ENCODE data around the gene SIPA1L3. TPM values are rescaled to one million over a fixed set of nuclear protein-coding genes. Genes with fewer than 3 reads are reported as not detected.

The SIPA1L3 gene
- total RNA-seq, 1 experiment from 2014 or later, result 66.3 TPM

DNA sequence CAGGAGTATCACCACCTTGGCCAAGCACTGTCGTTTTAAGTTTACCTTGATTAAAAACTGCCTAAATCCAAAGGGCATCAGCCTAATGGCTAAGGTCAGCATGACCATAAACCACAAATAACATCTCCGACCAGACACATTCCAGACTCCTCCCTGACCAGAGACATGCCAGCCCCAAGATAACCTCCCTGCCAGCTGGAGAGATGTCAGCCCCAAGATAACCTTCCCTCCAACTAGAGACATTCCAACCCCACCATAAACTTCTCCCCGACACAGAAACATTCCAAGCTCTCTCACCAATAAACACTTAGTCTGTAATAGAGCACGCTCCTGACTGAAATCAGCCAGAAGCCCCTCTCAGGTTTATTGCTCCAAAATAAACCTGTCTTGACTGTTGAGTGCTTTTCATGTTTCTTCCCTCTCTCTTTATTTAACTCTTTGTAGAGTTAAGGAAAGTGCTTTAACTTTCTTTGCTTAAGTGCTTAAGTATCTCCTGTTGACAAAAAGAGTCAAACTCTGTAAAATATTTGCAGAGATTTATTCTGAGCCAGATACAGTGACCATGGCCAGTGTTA lies 37.2 kb upstream of the SIPA1L3 start:
- TF ChIP-seq TCF7L2 (IDR thresholded peaks at IDR 0.05; ENCODE audit: low read depth, low read length), result no peak
- TF ChIP-seq, protein P1, sequence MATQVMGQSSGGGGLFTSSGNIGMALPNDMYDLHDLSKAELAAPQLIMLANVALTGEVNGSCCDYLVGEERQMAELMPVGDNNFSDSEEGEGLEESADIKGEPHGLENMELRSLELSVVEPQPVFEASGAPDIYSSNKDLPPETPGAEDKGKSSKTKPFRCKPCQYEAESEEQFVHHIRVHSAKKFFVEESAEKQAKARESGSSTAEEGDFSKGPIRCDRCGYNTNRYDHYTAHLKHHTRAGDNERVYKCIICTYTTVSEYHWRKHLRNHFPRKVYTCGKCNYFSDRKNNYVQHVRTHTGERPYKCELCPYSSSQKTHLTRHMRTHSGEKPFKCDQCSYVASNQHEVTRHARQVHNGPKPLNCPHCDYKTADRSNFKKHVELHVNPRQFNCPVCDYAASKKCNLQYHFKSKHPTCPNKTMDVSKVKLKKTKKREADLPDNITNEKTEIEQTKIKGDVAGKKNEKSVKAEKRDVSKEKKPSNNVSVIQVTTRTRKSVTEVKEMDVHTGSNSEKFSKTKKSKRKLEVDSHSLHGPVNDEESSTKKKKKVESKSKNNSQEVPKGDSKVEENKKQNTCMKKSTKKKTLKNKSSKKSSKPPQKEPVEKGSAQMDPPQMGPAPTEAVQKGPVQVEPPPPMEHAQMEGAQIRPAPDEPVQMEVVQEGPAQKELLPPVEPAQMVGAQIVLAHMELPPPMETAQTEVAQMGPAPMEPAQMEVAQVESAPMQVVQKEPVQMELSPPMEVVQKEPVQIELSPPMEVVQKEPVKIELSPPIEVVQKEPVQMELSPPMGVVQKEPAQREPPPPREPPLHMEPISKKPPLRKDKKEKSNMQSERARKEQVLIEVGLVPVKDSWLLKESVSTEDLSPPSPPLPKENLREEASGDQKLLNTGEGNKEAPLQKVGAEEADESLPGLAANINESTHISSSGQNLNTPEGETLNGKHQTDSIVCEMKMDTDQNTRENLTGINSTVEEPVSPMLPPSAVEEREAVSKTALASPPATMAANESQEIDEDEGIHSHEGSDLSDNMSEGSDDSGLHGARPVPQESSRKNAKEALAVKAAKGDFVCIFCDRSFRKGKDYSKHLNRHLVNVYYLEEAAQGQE (IDR thresholded peaks at IDR 0.05; ENCODE audit: insufficient read depth in 1 of 2, low read depth in 2 of 2, low read length in 1 of 2), result no peak
- no peak for TF ChIP-seq SIN3A (IDR thresholded peaks at IDR 0.05; ENCODE audit: borderline replicate concordance, insufficient read depth, low read depth, low read length)
- TF ChIP-seq, protein P2, sequence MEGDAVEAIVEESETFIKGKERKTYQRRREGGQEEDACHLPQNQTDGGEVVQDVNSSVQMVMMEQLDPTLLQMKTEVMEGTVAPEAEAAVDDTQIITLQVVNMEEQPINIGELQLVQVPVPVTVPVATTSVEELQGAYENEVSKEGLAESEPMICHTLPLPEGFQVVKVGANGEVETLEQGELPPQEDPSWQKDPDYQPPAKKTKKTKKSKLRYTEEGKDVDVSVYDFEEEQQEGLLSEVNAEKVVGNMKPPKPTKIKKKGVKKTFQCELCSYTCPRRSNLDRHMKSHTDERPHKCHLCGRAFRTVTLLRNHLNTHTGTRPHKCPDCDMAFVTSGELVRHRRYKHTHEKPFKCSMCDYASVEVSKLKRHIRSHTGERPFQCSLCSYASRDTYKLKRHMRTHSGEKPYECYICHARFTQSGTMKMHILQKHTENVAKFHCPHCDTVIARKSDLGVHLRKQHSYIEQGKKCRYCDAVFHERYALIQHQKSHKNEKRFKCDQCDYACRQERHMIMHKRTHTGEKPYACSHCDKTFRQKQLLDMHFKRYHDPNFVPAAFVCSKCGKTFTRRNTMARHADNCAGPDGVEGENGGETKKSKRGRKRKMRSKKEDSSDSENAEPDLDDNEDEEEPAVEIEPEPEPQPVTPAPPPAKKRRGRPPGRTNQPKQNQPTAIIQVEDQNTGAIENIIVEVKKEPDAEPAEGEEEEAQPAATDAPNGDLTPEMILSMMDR (IDR thresholded peaks at IDR 0.05), result no peak
- TF ChIP-seq POLR2AphosphoS5 (IDR thresholded peaks at IDR 0.05; ENCODE audit: low read depth, low read length), result no peak
- no peaks in the 10 kb centered on the region for H3K9me3 ChIP-seq (ENCODE audit: control insufficient read depth, insufficient read depth, low read depth, low read length)
- H3K27ac ChIP-seq (ENCODE audit: low read length), result no peak overlapping the region
- POLR2A ChIA-PET, result no interaction called here
- H3K4me3 ChIP-seq (ENCODE audit: low read depth in 2 of 2, low read length in 2 of 2), result no peak overlapping the region
- no peak for ATAC-seq
- no peaks in the 10 kb centered on the region for H3K4me1 ChIP-seq (ENCODE audit: control insufficient read depth, insufficient read depth, low read length)
- CTCF ChIA-PET, result no interaction called here
- intact Hi-C loops (cut with micrococcal nuclease; ENCODE audit: unreplicated experiment), result no loop called here
- in situ Hi-C loops (cut with HindIII; ENCODE audit: low pct_unique_long_range_greater_than_20kb, low sequenced_read_pairs), result loop anchor here (5.0 kb wide), 1 partner anchor 68 kb away; no protein-coding TSS in a partner anchor
- H3K36me3 ChIP-seq (ENCODE audit: control insufficient read depth, insufficient read depth, low read length), result no peaks in the 10 kb centered on the region
- no peaks in the 10 kb centered on the region for H3K27me3 ChIP-seq (ENCODE audit: control insufficient read depth, insufficient read depth, low read length)
- DNase-seq (ENCODE audit: low read depth, low spot score), result no peak
- BruUV-seq (replicated peaks), result no TSS peak

DNA sequence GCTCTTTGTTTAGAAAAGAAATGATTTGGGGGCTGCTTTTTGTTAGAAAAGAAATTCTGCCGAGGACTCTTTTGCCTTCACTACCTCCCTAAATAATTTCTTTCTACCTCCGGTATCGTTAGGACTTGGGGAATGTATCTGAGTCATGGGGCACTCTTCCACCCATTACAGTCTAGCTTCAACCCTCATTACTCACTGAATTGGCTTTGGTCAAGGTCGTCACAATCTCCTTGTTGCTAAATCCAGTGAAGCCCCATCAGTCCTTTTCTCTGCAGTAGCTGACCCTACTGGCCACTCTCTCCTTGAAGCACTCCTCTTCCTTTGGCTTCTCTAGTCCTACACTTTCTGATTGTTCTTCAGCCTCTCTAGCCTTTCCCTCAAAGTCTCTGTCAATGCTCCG lies 34.6 kb upstream of the SIPA1L3 start:
- POLR2A ChIA-PET, result no interaction called here
- DNase-seq (ENCODE audit: low read depth, low spot score), result no peak
- ATAC-seq, result no peak
- no TSS peak for BruUV-seq (replicated peaks)
- TF ChIP-seq, protein P2 (IDR thresholded peaks at IDR 0.05), result no peak
- TF ChIP-seq POLR2AphosphoS5 (IDR thresholded peaks at IDR 0.05; ENCODE audit: low read depth, low read length) (no peak), SIN3A (IDR thresholded peaks at IDR 0.05; ENCODE audit: borderline replicate concordance, insufficient read depth, low read depth, low read length) (no peak), TCF7L2 (IDR thresholded peaks at IDR 0.05; ENCODE audit: low read depth, low read length) (no peak)
- H3K4me1 ChIP-seq (ENCODE audit: control insufficient read depth, insufficient read depth, low read length), result no peaks in the 10 kb centered on the region
- in situ Hi-C loops (cut with HindIII; ENCODE audit: low pct_unique_long_range_greater_than_20kb, low sequenced_read_pairs) (no loop called here), intact Hi-C loops (cut with micrococcal nuclease; ENCODE audit: unreplicated experiment) (no loop called here)
- no peak overlapping the region for H3K27ac ChIP-seq (ENCODE audit: low read length)
- H3K36me3 ChIP-seq (ENCODE audit: control insufficient read depth, insufficient read depth, low read length), result no peaks in the 10 kb centered on the region
- CTCF ChIA-PET, result no interaction called here
- H3K27me3 ChIP-seq (ENCODE audit: control insufficient read depth, insufficient read depth, low read length), result no peaks in the 10 kb centered on the region
- H3K4me3 ChIP-seq (ENCODE audit: low read depth in 2 of 2, low read length in 2 of 2), result no peak overlapping the region
- no peaks in the 10 kb centered on the region for H3K9me3 ChIP-seq (ENCODE audit: control insufficient read depth, insufficient read depth, low read depth, low read length)

Measured in Panc1 (cell line).